C4-2B (cell line): Measurements from ENCODE around the gene COPB2.
"Not testable (repeated sequence)": the region's sequence is repeated elsewhere in the genome, so short reads cannot be mapped to it uniquely, and the experiment has no call there.

ENCODE experiments used
- CTCF ChIP-seq: fragments of 450-650 bp; conservative IDR thresholded peaks from 2 replicates; pipeline ENCODE4 v1.5.1; 2017; ENCODE audit warnings: mild to moderate bottlenecking
- ZFX ChIP-seq: fragments of 450-650 bp; IDR thresholded peaks from 2 replicates; pipeline ENCODE4 v1.6.1; 2017

- not testable (repeated sequence) for TF ChIP-seq CTCF, ZFX
These were observed 7.2 kb downstream of the COPB2 start for GRCh38 chr3:139382291-139382690.
